GM21381 (cell line): ENCODE results near the gene C19orf73.
A peak's percentile ranks its signal among the peaks of the same experiment; 100 is the strongest.

Experiments
- ATAC-seq: cut with Tn5 transposase; IDR thresholded peaks from one replicate; pipeline ENCODE4 v1.9.1; 2021; ENCODE audit warnings: mild to moderate bottlenecking, moderate library complexity; ENCODE audit not compliant: unreplicated experiment

Gene C19orf73

GRCh38 chr19:49118565-49119410, at the start of gene C19orf73:
TSS of gene C19orf73 (minus strand) at chr19:49119143. CDS start at chr19:49119022, 121 bp downstream.
- ATAC-seq = peak; percentile 76

- no peak for ATAC-seq
Observed at GRCh38 chr19:49168421-49168820, 49.5 kb upstream of the C19orf73 start.

GRCh38 chr19:49167857-49168409, 49.0 kb upstream of the C19orf73 start:
- no peak for ATAC-seq

GRCh38 chr19:49165865-49166301, 46.9 kb upstream of the C19orf73 start:
- ATAC-seq = no peak

GRCh38 chr19:49165111-49165750, 46.3 kb upstream of the C19orf73 start:
- no peak for ATAC-seq

GRCh38 chr19:49161987-49162386, 43.0 kb upstream of the C19orf73 start:
- no peak for ATAC-seq

- no peak for ATAC-seq
Observed at GRCh38 chr19:49160450-49161189, 41.7 kb upstream of the C19orf73 start.

- ATAC-seq = no peak
Observed at GRCh38 chr19:49157445-49158224, 38.7 kb upstream of the C19orf73 start, which contains the start of gene TRPM4. TSS of gene TRPM4 (plus strand) at chr19:49157792. CDS start at chr19:49157867, 75 bp downstream.

- ATAC-seq = no peak
Observed at GRCh38 chr19:49155820-49156346, 36.9 kb upstream of the C19orf73 start.

- no peak for ATAC-seq
Observed at GRCh38 chr19:49155005-49155819, 36.3 kb upstream of the C19orf73 start, which contains the start of gene HRC. TSS of gene HRC (minus strand) at chr19:49155396. CDS start at chr19:49155237, 159 bp downstream.

- ATAC-seq = no peak
Observed at GRCh38 chr19:49154279-49154678, 35.3 kb upstream of the C19orf73 start.

- no peak for ATAC-seq
Observed at GRCh38 chr19:49153167-49153809, 34.3 kb upstream of the C19orf73 start.

GRCh38 chr19:49152119-49152550, 33.2 kb upstream of the C19orf73 start:
- ATAC-seq = no peak

GRCh38 chr19:49151267-49152118, 32.5 kb upstream of the C19orf73 start:
- ATAC-seq = no peak

- ATAC-seq = no peak
Observed at GRCh38 chr19:49150944-49151243, 32.0 kb upstream of the C19orf73 start.

- no peak for ATAC-seq
Observed at GRCh38 chr19:49150106-49150943, 31.4 kb upstream of the C19orf73 start.

GRCh38 chr19:49149652-49150105, 30.7 kb upstream of the C19orf73 start:
- no peak for ATAC-seq
